SH-SY5Y (cell line): ENCODE results near the gene MCCC2.

Source experiments
- GATA2 ChIP-seq: IDR thresholded peaks from 2 replicates; pipeline ENCODE4 v1.6.1; 2011; ENCODE audit warnings: mild to moderate bottlenecking, low read depth, low read length
- GATA3 ChIP-seq: IDR thresholded peaks from 2 replicates; pipeline ENCODE4 v1.6.1; 2011; ENCODE audit warnings: low read depth, mild to moderate bottlenecking, low read length, moderate library complexity

- TF ChIP-seq GATA3 (no peak), GATA2 (no peak)
Measured at GRCh38 chr5:71695595-71695994, 108.5 kb downstream of the MCCC2 start.
